ENCODE measurements around the gene NINJ1. TPM values are rescaled to one million over a fixed set of nuclear protein-coding genes. Genes with fewer than 3 reads are reported as not detected.
"Not testable (repeated sequence)": the region's sequence is repeated elsewhere in the genome, so short reads cannot be mapped to it uniquely, and the experiment has no call there.

Gene NINJ1
- total RNA-seq, 1 donor from 2014 or later = 20.9 TPM

DNA sequence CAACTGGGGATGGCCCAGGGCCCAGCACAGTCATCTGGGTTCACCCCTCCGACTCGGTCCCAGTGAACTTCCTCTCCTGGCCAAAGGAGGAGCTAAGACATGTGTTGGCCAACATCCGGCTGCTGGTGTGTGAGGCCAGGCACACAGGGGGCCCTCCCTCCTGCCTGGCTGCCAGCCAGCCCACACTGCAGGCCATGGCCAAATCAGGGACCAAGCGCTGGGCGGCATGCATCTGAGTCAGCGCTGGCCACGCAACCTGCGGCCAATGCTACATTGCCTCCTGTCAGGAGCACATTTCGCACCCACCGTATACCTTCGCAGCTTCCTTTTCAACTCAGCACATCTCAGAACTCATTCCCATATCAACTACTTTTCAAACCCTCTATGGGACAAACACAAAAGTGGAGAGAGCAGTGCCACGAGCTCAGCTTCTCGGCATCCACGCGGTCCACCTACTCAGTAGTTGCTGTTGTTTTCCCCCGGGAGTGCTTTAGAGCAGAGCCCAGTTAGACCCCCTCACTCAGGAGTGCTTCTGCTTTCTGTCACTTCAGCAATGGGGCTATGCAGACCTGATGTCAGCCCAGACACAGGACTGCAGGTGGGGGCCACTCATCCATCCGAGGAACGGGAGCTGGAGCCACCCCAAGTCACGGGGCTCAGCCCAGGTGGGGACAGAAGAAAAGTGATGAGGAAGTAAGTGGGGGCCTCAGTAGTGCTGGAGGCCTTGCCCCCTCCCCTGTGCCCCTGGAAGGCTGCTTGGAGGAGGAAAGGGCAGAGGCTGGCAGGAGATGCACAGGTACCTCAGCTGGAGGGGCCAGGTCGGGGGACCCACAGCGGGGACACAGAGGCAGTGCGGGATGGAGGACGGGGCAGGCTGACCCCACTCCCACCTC is 13.9 kb downstream of the NINJ1 start:
- H3K36me3 ChIP-seq (ENCODE audit: control insufficient read depth in 3 of 3, insufficient read depth in 3 of 3, low read length in 3 of 3) = peaks cover 18 to 22% (median 21%) of the 10 kb centered on the region in 3 donors
- no peaks in the 10 kb centered on the region for H3K9me3 ChIP-seq (ENCODE audit: control insufficient read depth in 3 of 3, low read length in 3 of 3)
- H3K9ac ChIP-seq (ENCODE audit: low read depth in 1 of 3, low read length in 3 of 3) = peak overlapping the region in 1 of 3 donors; percentile 54
- no peaks in the 10 kb centered on the region for H3K27me3 ChIP-seq (ENCODE audit: control insufficient read depth in 3 of 3, insufficient read depth in 3 of 3, low read length in 3 of 3)
- H3K4me1 ChIP-seq (ENCODE audit: control insufficient read depth in 3 of 3, insufficient read depth in 3 of 3, low read length in 3 of 3) = peaks cover 22 to 35% (median 30%) of the 10 kb centered on the region in 3 donors
- peak overlapping the region in 1 of 3 donors; percentile 23 for H3K4me3 ChIP-seq (ENCODE audit: low read length in 3 of 3)
- H3K27ac ChIP-seq (ENCODE audit: low read depth, low read length) = peak overlapping the region; percentile 42

DNA sequence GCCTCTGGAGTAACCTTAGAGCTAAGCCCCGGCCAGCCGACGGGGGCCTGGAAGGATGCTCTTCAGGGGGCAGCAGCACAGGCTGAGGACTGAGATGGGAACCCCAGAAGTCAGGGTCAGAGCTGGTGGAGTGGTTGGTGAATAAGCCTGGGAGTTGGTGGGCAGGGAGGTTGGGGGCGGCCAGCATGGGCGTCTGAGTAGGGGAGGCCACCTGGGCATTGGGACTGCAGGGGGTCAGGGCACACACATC is 14.4 kb downstream of the NINJ1 start:
- no peak overlapping the region for H3K4me3 ChIP-seq (ENCODE audit: low read length in 3 of 3)
- H3K27me3 ChIP-seq (ENCODE audit: control insufficient read depth in 3 of 3, insufficient read depth in 3 of 3, low read length in 3 of 3) = no peaks in the 10 kb centered on the region
- H3K9ac ChIP-seq (ENCODE audit: low read depth in 1 of 3, low read length in 3 of 3) = peak overlapping the region in 1 of 3 donors; percentile 54
- H3K9me3 ChIP-seq (ENCODE audit: control insufficient read depth in 3 of 3, low read length in 3 of 3) = no peaks in the 10 kb centered on the region
- H3K36me3 ChIP-seq (ENCODE audit: control insufficient read depth in 3 of 3, insufficient read depth in 3 of 3, low read length in 3 of 3) = peaks cover 15 to 18% (median 16%) of the 10 kb centered on the region in 3 donors
- H3K4me1 ChIP-seq (ENCODE audit: control insufficient read depth in 3 of 3, insufficient read depth in 3 of 3, low read length in 3 of 3) = peaks cover 22 to 39% (median 30%) of the 10 kb centered on the region in 3 donors
- peak overlapping the region; percentile 42 for H3K27ac ChIP-seq (ENCODE audit: low read depth, low read length)

DNA sequence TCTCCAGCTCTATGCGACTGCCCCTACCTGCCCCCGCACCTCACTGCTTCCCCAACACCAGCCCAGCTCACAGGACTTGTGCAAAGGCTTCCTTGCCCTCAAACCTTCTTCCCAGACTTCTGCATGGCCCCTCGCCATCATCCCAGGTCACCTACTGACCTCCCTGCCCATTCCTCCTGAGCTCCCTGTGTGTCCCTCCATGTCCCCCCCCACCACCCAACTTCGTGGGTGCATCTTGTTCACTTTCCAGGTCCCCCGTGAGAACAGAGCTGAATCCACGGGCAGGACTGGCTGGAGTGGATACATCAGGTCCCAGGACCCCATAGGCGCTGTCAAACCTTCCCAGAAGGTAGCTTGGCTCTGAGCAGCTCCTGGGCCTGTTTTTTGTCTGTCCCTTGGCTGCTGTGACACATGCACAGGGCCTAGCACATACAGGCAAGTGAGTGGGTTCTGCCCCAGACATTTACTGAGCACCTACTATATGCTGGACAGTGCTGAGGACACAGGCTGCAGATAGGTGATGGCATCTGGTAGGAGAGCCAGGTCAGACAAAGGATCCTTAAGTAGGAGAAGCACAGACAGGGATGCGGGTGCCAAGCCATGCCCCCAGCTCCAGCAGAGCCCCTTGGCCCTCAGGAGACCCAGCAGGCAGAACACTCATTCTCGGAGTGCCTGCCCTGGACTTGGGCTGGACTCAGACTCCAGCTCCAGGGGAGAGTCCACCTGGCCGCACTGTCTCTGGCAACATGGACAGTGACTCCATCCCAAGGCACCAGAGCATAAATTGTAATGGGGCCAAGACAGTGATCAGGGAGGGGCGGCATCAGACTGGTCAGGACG is 15.0 kb downstream of the NINJ1 start:
- Histone ChIP-seq H3K36me3 (ENCODE audit: control insufficient read depth in 3 of 3, insufficient read depth in 3 of 3, low read length in 3 of 3) (peaks cover 12 to 15% (median 15%) of the 10 kb centered on the region in 3 donors), H3K9ac (ENCODE audit: low read depth in 1 of 3, low read length in 3 of 3) (peak overlapping the region in 1 of 3 donors; percentile 54), H3K27ac (ENCODE audit: low read depth, low read length) (peak overlapping the region; percentile 42), H3K4me1 (ENCODE audit: control insufficient read depth in 3 of 3, insufficient read depth in 3 of 3, low read length in 3 of 3) (peaks cover 22 to 44% (median 30%) of the 10 kb centered on the region in 3 donors), H3K9me3 (ENCODE audit: control insufficient read depth in 3 of 3, low read length in 3 of 3) (no peaks in the 10 kb centered on the region), H3K27me3 (ENCODE audit: control insufficient read depth in 3 of 3, insufficient read depth in 3 of 3, low read length in 3 of 3) (no peaks in the 10 kb centered on the region), H3K4me3 (ENCODE audit: low read length in 3 of 3) (no peak overlapping the region)

DNA sequence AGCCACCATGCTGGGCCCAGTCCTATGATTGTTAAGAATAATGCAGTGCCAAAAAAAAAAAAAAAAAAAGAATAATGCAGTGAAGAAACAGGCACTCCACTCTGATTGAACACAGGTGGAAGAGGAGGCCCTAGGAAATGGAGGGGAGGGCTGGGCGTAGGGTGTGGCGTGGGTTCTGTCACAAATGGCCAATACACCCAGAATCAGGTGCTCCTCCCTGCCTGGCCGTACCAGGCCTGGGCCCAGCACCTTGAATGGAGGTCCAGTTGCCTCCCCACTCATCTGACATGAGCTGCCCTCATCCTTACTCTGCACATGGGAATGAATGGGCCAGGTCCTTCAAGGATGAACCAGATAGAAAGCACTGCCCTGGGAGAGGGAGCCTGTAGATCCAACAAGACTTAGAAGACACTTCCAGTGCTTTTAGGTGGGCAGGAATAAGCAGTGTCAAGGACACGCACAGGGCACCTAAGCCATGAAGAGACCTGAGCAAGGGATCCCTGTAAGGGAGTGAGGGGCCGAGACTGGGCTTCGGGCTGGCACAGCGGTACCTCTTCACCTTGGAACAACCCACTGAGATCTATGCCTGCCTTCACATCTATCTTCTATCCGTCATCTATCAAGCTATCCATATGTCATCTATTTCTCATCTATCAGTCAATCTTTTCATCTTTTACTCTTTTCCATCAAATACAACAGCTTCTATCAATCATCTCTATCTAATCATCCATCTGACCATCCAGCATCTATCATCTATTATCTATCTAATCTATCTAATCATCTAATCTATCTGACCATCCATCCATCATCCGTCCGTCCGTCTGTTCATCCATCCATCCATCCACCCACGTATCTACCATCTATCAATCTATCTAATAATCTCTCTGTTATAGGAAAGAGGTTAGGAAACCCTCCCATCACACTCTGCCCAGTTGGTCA is 15.9 kb downstream of the NINJ1 start:
- Histone ChIP-seq H3K27me3 (ENCODE audit: control insufficient read depth in 3 of 3, insufficient read depth in 3 of 3, low read length in 3 of 3) (no peaks in the 10 kb centered on the region), H3K27ac (ENCODE audit: low read depth, low read length) (no peak overlapping the region), H3K9ac (ENCODE audit: low read depth in 1 of 3, low read length in 3 of 3) (no peak overlapping the region), H3K36me3 (ENCODE audit: control insufficient read depth in 3 of 3, insufficient read depth in 3 of 3, low read length in 3 of 3) (peaks cover 8 to 12% (median 9%) of the 10 kb centered on the region in 3 donors), H3K9me3 (ENCODE audit: control insufficient read depth in 3 of 3, low read length in 3 of 3) (no peaks in the 10 kb centered on the region), H3K4me1 (ENCODE audit: control insufficient read depth in 3 of 3, insufficient read depth in 3 of 3, low read length in 3 of 3) (peaks cover 22 to 46% (median 30%) of the 10 kb centered on the region in 3 donors), H3K4me3 (ENCODE audit: low read length in 3 of 3) (no peak overlapping the region)

DNA sequence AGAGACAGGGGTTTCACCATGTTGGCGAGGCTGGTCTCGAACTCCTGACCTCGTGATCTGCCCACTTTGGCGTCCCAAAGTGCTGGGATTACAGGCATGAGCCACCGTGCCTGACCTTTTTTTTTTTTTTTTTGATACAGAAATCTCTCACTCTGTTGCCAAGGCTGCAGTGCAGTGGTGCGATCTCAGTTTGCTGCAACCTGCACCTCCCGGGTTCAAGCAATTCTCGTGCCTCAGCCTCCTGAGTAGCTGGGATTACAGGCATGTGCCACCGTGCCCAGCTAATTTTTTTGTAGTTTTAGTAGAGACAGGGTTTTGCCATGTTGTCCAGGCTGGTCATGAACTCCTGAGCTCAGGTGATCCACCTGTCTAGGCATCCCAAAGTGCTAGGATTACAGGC is 16.5 kb downstream of the NINJ1 start:
- not testable (repeated sequence) for H3K27me3 ChIP-seq (ENCODE audit: control insufficient read depth in 3 of 3, insufficient read depth in 3 of 3, low read length in 3 of 3); H3K27ac ChIP-seq (ENCODE audit: low read depth, low read length); H3K9me3 ChIP-seq (ENCODE audit: control insufficient read depth in 3 of 3, low read length in 3 of 3); H3K4me3 ChIP-seq (ENCODE audit: low read length in 3 of 3); H3K9ac ChIP-seq (ENCODE audit: low read depth in 1 of 3, low read length in 3 of 3)
- Histone ChIP-seq H3K36me3 (ENCODE audit: control insufficient read depth in 3 of 3, insufficient read depth in 3 of 3, low read length in 3 of 3) (peaks cover 8 to 15% (median 10%) of the 10 kb centered on the region in 3 donors), H3K4me1 (ENCODE audit: control insufficient read depth in 3 of 3, insufficient read depth in 3 of 3, low read length in 3 of 3) (peaks cover 18 to 44% (median 27%) of the 10 kb centered on the region in 3 donors)

DNA sequence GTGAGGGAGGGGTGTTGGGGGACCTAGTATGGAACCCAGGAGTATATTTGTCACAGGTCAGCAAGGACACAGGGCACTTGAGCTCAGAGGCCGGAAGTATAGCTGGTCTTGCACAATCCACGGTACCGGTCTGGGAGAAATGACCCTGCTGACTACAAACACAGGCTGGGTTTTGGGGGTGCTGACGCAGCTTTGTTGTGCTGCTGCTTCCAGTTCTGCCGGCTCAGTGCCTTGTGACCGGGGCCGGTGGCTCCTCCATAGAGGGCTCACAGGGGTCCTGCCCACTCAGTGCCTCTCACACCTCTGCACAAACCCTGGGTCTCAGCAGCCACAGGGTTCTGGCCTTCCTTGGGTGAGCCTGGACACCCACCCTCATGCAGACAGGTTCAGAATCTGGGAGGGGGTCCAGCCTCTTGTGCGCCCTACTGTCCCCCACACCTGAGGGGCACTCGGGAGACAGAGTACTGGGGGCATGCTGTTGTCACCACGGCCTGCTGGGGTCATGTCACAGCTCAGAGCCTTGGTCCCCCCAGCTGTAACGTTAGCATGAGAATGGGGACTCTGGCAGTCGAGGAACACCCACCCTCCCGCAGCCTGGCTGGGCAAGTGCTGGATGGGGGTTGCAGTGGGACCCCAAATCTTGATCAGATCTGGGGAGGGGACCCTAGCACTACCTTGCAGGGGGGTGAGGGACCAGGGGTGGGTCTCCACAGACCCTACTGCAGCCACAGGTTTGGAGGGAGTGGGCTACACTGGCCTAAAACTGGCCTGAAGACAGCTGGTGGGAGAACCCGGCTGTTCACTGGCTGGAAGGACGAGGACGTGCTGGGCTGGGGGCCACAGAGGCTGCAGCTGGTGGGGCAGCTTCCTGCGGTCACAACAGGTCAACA is 17.7 kb downstream of the NINJ1 start:
- H3K9ac ChIP-seq (ENCODE audit: low read depth in 1 of 3, low read length in 3 of 3) = peak overlapping the region in 1 of 3 donors; percentile 66
- peak overlapping the region; percentile 75 for H3K27ac ChIP-seq (ENCODE audit: low read depth, low read length)
- no peaks in the 10 kb centered on the region for H3K9me3 ChIP-seq (ENCODE audit: control insufficient read depth in 3 of 3, low read length in 3 of 3)
- no peaks in the 10 kb centered on the region for H3K27me3 ChIP-seq (ENCODE audit: control insufficient read depth in 3 of 3, insufficient read depth in 3 of 3, low read length in 3 of 3)
- peak overlapping the region in 1 of 3 donors; percentile 29 for H3K4me3 ChIP-seq (ENCODE audit: low read length in 3 of 3)
- H3K4me1 ChIP-seq (ENCODE audit: control insufficient read depth in 3 of 3, insufficient read depth in 3 of 3, low read length in 3 of 3) = peaks cover 15 to 38% (median 25%) of the 10 kb centered on the region in 3 donors
- H3K36me3 ChIP-seq (ENCODE audit: control insufficient read depth in 3 of 3, insufficient read depth in 3 of 3, low read length in 3 of 3) = peaks cover 4 to 15% (median 9%) of the 10 kb centered on the region in 3 donors

DNA sequence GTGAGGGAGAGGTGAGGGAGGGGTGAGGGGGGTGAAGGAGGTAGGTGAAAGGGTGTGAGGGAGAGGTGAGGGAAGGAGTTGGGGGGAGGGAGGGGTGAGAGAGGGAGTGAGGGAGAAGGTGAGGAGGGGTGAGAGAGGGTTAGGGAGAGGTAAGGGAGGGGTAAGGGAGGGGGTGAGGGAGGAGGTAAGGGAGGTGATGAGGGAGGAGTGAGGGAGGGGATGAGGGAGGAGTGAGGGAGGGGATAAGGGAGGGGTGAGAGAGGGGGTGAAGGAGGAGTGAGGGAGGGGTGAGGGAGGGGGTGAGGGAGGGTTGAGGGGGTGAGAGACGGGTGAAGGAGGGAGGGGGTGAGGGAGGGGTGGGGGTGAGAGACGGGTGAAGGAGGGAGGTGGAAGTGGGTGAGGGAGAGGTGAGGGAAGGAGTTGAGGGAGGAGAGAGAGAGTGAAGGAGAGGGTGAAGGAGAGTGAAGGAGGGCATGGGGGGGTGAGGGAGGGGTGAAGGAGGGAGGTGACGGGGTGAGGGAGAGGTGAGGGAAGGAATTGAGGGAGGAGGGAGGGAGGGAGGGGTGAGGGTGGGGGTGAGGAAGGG is 18.5 kb downstream of the NINJ1 start:
- no peak overlapping the region for H3K27ac ChIP-seq (ENCODE audit: low read depth, low read length)
- H3K27me3 ChIP-seq (ENCODE audit: control insufficient read depth in 3 of 3, insufficient read depth in 3 of 3, low read length in 3 of 3) = no peaks in the 10 kb centered on the region
- H3K9me3 ChIP-seq (ENCODE audit: control insufficient read depth in 3 of 3, low read length in 3 of 3) = no peaks in the 10 kb centered on the region
- peaks cover 15 to 33% (median 22%) of the 10 kb centered on the region in 3 donors for H3K4me1 ChIP-seq (ENCODE audit: control insufficient read depth in 3 of 3, insufficient read depth in 3 of 3, low read length in 3 of 3)
- no peak overlapping the region for H3K9ac ChIP-seq (ENCODE audit: low read depth in 1 of 3, low read length in 3 of 3)
- H3K36me3 ChIP-seq (ENCODE audit: control insufficient read depth in 3 of 3, insufficient read depth in 3 of 3, low read length in 3 of 3) = peaks cover 10 to 20% (median 16%) of the 10 kb centered on the region in 3 donors
- H3K4me3 ChIP-seq (ENCODE audit: low read length in 3 of 3) = no peak overlapping the region

DNA sequence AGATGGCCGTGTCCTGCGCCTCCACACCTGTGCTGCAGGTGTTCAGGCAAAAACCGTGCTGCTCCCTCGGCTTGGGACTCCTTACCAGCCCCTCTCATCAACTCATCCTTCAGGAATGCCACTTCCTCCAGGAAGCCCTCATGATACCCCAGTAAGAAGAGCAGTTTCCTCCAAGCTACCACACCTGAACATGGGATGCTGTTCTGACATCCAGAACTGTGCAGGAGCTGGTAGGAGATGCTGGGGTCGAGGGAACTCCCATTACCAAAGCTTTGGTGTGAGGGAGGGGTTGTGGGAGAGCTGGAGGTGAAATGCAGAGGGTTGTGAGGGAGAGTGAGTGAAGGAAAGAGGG is 19.1 kb downstream of the NINJ1 start:
- Histone ChIP-seq H3K27ac (ENCODE audit: low read depth, low read length) (no peak overlapping the region), H3K27me3 (ENCODE audit: control insufficient read depth in 3 of 3, insufficient read depth in 3 of 3, low read length in 3 of 3) (no peaks in the 10 kb centered on the region), H3K4me3 (ENCODE audit: low read length in 3 of 3) (no peak overlapping the region), H3K9ac (ENCODE audit: low read depth in 1 of 3, low read length in 3 of 3) (no peak overlapping the region), H3K36me3 (ENCODE audit: control insufficient read depth in 3 of 3, insufficient read depth in 3 of 3, low read length in 3 of 3) (peaks cover 15 to 25% (median 19%) of the 10 kb centered on the region in 3 donors), H3K4me1 (ENCODE audit: control insufficient read depth in 3 of 3, insufficient read depth in 3 of 3, low read length in 3 of 3) (peaks cover 9 to 27% (median 15%) of the 10 kb centered on the region in 3 donors), H3K9me3 (ENCODE audit: control insufficient read depth in 3 of 3, low read length in 3 of 3) (no peaks in the 10 kb centered on the region)

All from skeletal muscle tissue (tissue), 4 donors.